BE2C (cell line): ENCODE results near the gene REST.
A peak's percentile ranks its signal among the peaks of the same experiment; 100 is the strongest.

ENCODE experiments used
- DNase-seq: peaks from one replicate; pipeline ENCODE4 v3.0.0-alpha.2; 2020
- H3K27me3 ChIP-seq: fragments of 250-450 bp; sonication (Bioruptor Pico); 2 replicates; pipeline ENCODE4 v1.5.1; 2020; ENCODE audit warnings: mild to moderate bottlenecking
- H3K36me3 ChIP-seq: fragments of 250-450 bp; sonication (Bioruptor Pico); 2 replicates; pipeline ENCODE4 v1.5.1; 2020; ENCODE audit warnings: mild to moderate bottlenecking
- H3K4me1 ChIP-seq: fragments of 250-450 bp; sonication (Bioruptor Pico); 2 replicates; pipeline ENCODE4 v1.5.1; 2020
- H3K4me3 ChIP-seq: 2 replicates; pipeline ENCODE4 v1.5.1; 2011; ENCODE audit warnings: low read depth, low read length
- H3K9me3 ChIP-seq: fragments of 250-450 bp; sonication (Bioruptor Pico); 2 replicates; pipeline ENCODE4 v1.5.1; 2020
- TF ChIP-seq, protein P1 (sequence below): IDR thresholded peaks from 2 replicates; pipeline ENCODE4 v1.5.1; 2012; ENCODE audit warnings: mild to moderate bottlenecking, low read depth, low read length

The REST gene

DNA sequence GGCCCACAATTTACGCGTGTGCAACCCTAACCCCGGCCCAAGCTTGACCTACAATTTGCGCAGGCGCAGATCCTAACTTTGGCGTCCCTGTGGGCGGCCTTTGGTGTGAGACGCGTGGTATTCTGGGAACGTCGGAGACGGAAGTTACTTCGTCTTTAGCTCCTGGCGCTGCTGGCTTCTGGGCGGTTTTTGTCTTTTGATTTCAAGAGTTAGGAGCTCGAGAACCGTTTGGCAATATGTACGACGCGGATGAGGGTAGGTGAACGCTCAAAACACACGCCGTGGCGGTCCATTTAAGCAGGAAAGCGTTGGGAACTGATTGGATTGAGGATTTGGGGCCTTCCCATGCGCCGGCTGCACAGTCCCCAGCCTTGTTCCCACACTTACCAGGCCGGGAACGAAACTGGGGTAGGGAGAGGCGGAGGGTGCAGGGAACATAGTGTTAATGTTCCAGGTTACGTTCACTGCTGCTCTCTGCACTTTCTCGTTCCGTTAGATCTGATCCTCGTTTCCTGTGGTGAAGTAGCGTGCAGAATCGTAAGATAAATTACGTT, 71.1 kb downstream of the REST start, which contains the start of gene POLR2B:
Gene POLR2B (plus strand): TSS at position 147 of the 554 bp plus-strand sequence. CDS start 90 bp downstream, at position 237.
- peak; percentile 94 for DNase-seq
- no peaks in the 10 kb centered on the region for H3K9me3 ChIP-seq
- H3K27me3 ChIP-seq: no peaks in the 10 kb centered on the region
- TF ChIP-seq, protein P1, sequence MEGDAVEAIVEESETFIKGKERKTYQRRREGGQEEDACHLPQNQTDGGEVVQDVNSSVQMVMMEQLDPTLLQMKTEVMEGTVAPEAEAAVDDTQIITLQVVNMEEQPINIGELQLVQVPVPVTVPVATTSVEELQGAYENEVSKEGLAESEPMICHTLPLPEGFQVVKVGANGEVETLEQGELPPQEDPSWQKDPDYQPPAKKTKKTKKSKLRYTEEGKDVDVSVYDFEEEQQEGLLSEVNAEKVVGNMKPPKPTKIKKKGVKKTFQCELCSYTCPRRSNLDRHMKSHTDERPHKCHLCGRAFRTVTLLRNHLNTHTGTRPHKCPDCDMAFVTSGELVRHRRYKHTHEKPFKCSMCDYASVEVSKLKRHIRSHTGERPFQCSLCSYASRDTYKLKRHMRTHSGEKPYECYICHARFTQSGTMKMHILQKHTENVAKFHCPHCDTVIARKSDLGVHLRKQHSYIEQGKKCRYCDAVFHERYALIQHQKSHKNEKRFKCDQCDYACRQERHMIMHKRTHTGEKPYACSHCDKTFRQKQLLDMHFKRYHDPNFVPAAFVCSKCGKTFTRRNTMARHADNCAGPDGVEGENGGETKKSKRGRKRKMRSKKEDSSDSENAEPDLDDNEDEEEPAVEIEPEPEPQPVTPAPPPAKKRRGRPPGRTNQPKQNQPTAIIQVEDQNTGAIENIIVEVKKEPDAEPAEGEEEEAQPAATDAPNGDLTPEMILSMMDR: no peak
- peak within 1 kb of the TSS; percentile 99 for H3K4me3 ChIP-seq
- H3K4me1 ChIP-seq: no peaks in the 10 kb centered on the region; the same call in 1 of the 2 replicates
- H3K36me3 ChIP-seq: peaks cover 17% of the 10 kb centered on the region

GRCh38 chr4:56979421-56980072, 71.8 kb downstream of the REST start:
- Histone ChIP-seq H3K4me3 (peak overlapping the region; percentile 99), H3K36me3 (peaks cover 13% of the 10 kb centered on the region), H3K4me1 (no peaks in the 10 kb centered on the region; the same call in 1 of the 2 replicates), H3K9me3 (no peaks in the 10 kb centered on the region), H3K27me3 (no peaks in the 10 kb centered on the region)
- TF ChIP-seq, protein P1: no peak
- peak; percentile 36 for DNase-seq

GRCh38 chr4:56981795-56982201, 74.1 kb downstream of the REST start:
- Histone ChIP-seq H3K9me3 (no peaks in the 10 kb centered on the region), H3K4me3 (no peak overlapping the region), H3K36me3 (peaks cover 30% of the 10 kb centered on the region), H3K4me1 (no peaks in the 10 kb centered on the region; the same call in 1 of the 2 replicates), H3K27me3 (no peaks in the 10 kb centered on the region)
- TF ChIP-seq, protein P1: no peak
- no peak for DNase-seq

DNA sequence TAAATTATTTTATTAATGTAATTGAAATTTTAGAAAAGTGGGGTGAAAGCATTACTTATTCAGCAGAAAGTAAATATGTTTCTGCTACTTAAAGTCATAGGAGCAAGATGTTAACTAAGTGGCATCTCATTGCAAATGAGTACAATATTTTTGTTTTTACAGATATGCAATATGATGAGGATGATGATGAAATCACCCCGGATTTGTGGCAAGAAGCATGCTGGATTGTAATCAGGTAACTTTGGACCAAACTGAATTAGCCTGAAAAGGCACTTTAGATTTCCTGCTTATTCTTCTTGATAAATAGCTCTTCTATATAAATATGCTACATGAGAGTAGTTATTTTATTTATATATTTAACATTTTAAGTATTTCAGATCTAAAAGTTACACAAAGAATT, 78.5 kb downstream of the REST start:
- Histone ChIP-seq H3K27me3 (no peaks in the 10 kb centered on the region), H3K36me3 (peaks cover 46% of the 10 kb centered on the region), H3K4me1 (no peaks in the 10 kb centered on the region; the same call in 1 of the 2 replicates), H3K4me3 (no peak overlapping the region), H3K9me3 (no peaks in the 10 kb centered on the region)
- no peak for DNase-seq
- TF ChIP-seq, protein P1: no peak

- no peak overlapping the region for H3K4me3 ChIP-seq
- no peaks in the 10 kb centered on the region for H3K9me3 ChIP-seq
- H3K4me1 ChIP-seq: no peaks in the 10 kb centered on the region; the same call in 1 of the 2 replicates
- peaks cover 47% of the 10 kb centered on the region for H3K36me3 ChIP-seq
- H3K27me3 ChIP-seq: no peaks in the 10 kb centered on the region
- TF ChIP-seq, protein P1: no peak
- no peak for DNase-seq
Measured at GRCh38 chr4:56986952-56987351, 79.3 kb downstream of the REST start.
